ENCODE measurements around the gene SERGEF.

DNA sequence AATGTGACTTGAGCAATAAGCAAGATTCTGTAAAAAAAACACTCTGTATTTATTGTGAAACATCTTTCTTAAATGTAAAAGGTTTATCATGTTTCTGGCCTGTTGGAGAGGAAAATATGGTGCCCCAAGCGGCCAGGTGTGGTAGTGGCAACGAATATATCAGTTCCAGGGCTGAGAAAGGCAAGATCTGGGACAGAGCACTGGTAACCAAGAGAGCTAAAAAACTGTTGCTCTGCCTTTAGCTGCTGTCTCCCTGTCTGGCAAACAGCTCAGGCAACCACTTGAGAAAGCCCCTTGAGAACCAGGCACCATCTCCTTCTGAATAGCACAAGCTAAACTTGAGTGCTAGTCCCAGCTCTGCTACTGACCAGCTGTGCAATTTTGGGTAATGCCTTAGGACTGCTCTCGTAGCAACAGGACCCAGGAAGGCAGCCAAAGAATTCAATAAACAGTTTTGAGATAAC is 148.3 kb downstream of the SERGEF start:
- TF ChIP-seq, protein P1, sequence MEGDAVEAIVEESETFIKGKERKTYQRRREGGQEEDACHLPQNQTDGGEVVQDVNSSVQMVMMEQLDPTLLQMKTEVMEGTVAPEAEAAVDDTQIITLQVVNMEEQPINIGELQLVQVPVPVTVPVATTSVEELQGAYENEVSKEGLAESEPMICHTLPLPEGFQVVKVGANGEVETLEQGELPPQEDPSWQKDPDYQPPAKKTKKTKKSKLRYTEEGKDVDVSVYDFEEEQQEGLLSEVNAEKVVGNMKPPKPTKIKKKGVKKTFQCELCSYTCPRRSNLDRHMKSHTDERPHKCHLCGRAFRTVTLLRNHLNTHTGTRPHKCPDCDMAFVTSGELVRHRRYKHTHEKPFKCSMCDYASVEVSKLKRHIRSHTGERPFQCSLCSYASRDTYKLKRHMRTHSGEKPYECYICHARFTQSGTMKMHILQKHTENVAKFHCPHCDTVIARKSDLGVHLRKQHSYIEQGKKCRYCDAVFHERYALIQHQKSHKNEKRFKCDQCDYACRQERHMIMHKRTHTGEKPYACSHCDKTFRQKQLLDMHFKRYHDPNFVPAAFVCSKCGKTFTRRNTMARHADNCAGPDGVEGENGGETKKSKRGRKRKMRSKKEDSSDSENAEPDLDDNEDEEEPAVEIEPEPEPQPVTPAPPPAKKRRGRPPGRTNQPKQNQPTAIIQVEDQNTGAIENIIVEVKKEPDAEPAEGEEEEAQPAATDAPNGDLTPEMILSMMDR (IDR thresholded peaks at IDR 0.05) = peak in 3 of 4 experiments; percentile 7 to 28 (median 19)
- TF ChIP-seq POLR2A (IDR thresholded peaks at IDR 0.05) = no peak

All from prostate gland (tissue), 2 donors.